ENCODE data around the gene SLC8A1. TPM values are rescaled to one million over a fixed set of nuclear protein-coding genes. Genes with fewer than 3 reads are reported as not detected.

Gene SLC8A1
- total RNA-seq, 1 donor from 2014 or later: 34.8 TPM

- H3K4me2 ChIP-seq (ENCODE audit: low read length): no peak overlapping the region
- no peaks in the 10 kb centered on the region for H3K9me3 ChIP-seq (ENCODE audit: insufficient read depth, low read depth, low read length)
- H3K36me3 Mint-ChIP-seq (ENCODE audit: low read depth, unreplicated experiment): no peaks in the 10 kb centered on the region
- H3K4me1 Mint-ChIP-seq (ENCODE audit: low read depth, unreplicated experiment): peaks cover 3% of the 10 kb centered on the region
- no peaks in the 10 kb centered on the region for H3K27me3 ChIP-seq (ENCODE audit: insufficient read depth, low read length)
- H3K4me3 Mint-ChIP-seq (ENCODE audit: unreplicated experiment): no peak overlapping the region
- H3K4me1 ChIP-seq (ENCODE audit: insufficient read depth, low read length): no peaks in the 10 kb centered on the region
- H3K9me3 Mint-ChIP-seq (ENCODE audit: unreplicated experiment): no peaks in the 10 kb centered on the region
- H3K27me3 Mint-ChIP-seq (ENCODE audit: low read depth, unreplicated experiment): no peaks in the 10 kb centered on the region
- no peak overlapping the region for H3K4me3 ChIP-seq (ENCODE audit: insufficient read depth, low read depth, low read length)
- no peaks in the 10 kb centered on the region for H3K36me3 ChIP-seq (ENCODE audit: insufficient read depth, low read length)
- no peak for FAIRE-seq
- no peaks in the 10 kb centered on the region for H4K20me1 ChIP-seq (ENCODE audit: insufficient read depth, low read length)
- no peak overlapping the region for H2AFZ ChIP-seq (ENCODE audit: low read depth, low read length)
- no peak overlapping the region for H3K27ac ChIP-seq (ENCODE audit: low read depth, low read length)
- TF ChIP-seq EZH2 (IDR thresholded peaks at IDR 0.05; ENCODE audit: insufficient read depth, low read length): no peak
- TF ChIP-seq, protein P1, sequence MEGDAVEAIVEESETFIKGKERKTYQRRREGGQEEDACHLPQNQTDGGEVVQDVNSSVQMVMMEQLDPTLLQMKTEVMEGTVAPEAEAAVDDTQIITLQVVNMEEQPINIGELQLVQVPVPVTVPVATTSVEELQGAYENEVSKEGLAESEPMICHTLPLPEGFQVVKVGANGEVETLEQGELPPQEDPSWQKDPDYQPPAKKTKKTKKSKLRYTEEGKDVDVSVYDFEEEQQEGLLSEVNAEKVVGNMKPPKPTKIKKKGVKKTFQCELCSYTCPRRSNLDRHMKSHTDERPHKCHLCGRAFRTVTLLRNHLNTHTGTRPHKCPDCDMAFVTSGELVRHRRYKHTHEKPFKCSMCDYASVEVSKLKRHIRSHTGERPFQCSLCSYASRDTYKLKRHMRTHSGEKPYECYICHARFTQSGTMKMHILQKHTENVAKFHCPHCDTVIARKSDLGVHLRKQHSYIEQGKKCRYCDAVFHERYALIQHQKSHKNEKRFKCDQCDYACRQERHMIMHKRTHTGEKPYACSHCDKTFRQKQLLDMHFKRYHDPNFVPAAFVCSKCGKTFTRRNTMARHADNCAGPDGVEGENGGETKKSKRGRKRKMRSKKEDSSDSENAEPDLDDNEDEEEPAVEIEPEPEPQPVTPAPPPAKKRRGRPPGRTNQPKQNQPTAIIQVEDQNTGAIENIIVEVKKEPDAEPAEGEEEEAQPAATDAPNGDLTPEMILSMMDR (IDR thresholded peaks at IDR 0.05; ENCODE audit: insufficient read depth, low read depth, low read length): no peak
- no peak overlapping the region for H3K9ac ChIP-seq (ENCODE audit: low read length)
- no peak overlapping the region for H3K27ac Mint-ChIP-seq (ENCODE audit: unreplicated experiment)
- no peak for DNase-seq (ENCODE audit: low read depth)
- no peaks in the 10 kb centered on the region for H3K79me2 ChIP-seq (ENCODE audit: insufficient read depth, low read length)
Observed at GRCh38 chr2:40480073-40480472, 28.2 kb upstream of the SLC8A1 start.

- Mint-ChIP-seq H3K4me1 (ENCODE audit: low read depth, unreplicated experiment) (peaks cover 3% of the 10 kb centered on the region), H3K36me3 (ENCODE audit: low read depth, unreplicated experiment) (no peaks in the 10 kb centered on the region), H3K9me3 (ENCODE audit: unreplicated experiment) (no peaks in the 10 kb centered on the region), H3K27ac (ENCODE audit: unreplicated experiment) (no peak overlapping the region), H3K4me3 (ENCODE audit: unreplicated experiment) (no peak overlapping the region), H3K27me3 (ENCODE audit: low read depth, unreplicated experiment) (no peaks in the 10 kb centered on the region)
- no peak overlapping the region for H3K4me3 ChIP-seq (ENCODE audit: insufficient read depth, low read depth, low read length)
- TF ChIP-seq, protein P1 (IDR thresholded peaks at IDR 0.05; ENCODE audit: insufficient read depth, low read depth, low read length): no peak
- no peak for TF ChIP-seq EZH2 (IDR thresholded peaks at IDR 0.05; ENCODE audit: insufficient read depth, low read length)
- no peaks in the 10 kb centered on the region for H3K79me2 ChIP-seq (ENCODE audit: insufficient read depth, low read length)
- no peaks in the 10 kb centered on the region for H3K27me3 ChIP-seq (ENCODE audit: insufficient read depth, low read length)
- no peaks in the 10 kb centered on the region for H3K36me3 ChIP-seq (ENCODE audit: insufficient read depth, low read length)
- no peaks in the 10 kb centered on the region for H3K9me3 ChIP-seq (ENCODE audit: insufficient read depth, low read depth, low read length)
- DNase-seq (ENCODE audit: low read depth) (no peak), FAIRE-seq (no peak)
- no peak overlapping the region for H3K27ac ChIP-seq (ENCODE audit: low read depth, low read length)
- no peak overlapping the region for H3K9ac ChIP-seq (ENCODE audit: low read length)
- no peak overlapping the region for H3K4me2 ChIP-seq (ENCODE audit: low read length)
- H2AFZ ChIP-seq (ENCODE audit: low read depth, low read length): no peak overlapping the region
- H4K20me1 ChIP-seq (ENCODE audit: insufficient read depth, low read length): no peaks in the 10 kb centered on the region
- no peaks in the 10 kb centered on the region for H3K4me1 ChIP-seq (ENCODE audit: insufficient read depth, low read length)
Observed at GRCh38 chr2:40477361-40477760, 25.5 kb upstream of the SLC8A1 start.

DNA sequence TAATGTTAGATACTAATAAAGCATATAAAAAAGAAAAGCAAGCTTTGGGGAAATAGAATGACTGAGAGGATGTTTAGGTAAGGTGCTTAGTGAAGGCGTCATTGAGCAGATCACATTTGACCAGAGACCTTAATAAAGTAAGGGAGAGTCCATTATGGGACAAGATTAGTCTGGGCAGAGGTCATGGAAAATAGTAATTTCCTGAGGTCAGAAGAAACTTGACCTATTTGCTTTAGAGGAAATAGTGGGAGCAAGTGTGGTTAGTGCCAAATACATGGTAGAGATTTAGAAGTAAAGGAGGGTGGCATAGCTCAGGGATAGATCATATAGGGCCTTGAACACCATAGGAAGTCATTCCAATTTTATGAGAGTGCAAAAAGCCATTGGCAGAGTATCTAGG is 24.5 kb upstream of the SLC8A1 start:
- Histone ChIP-seq H4K20me1 (ENCODE audit: insufficient read depth, low read length) (no peaks in the 10 kb centered on the region), H3K27me3 (ENCODE audit: insufficient read depth, low read length) (no peaks in the 10 kb centered on the region), H3K27ac (ENCODE audit: low read depth, low read length) (no peak overlapping the region), H3K9ac (ENCODE audit: low read length) (no peak overlapping the region), H3K4me3 (ENCODE audit: insufficient read depth, low read depth, low read length) (no peak overlapping the region), H3K4me1 (ENCODE audit: insufficient read depth, low read length) (no peaks in the 10 kb centered on the region), H3K4me2 (ENCODE audit: low read length) (no peak overlapping the region), H3K36me3 (ENCODE audit: insufficient read depth, low read length) (no peaks in the 10 kb centered on the region), H3K9me3 (ENCODE audit: insufficient read depth, low read depth, low read length) (no peaks in the 10 kb centered on the region), H3K79me2 (ENCODE audit: insufficient read depth, low read length) (no peaks in the 10 kb centered on the region), H2AFZ (ENCODE audit: low read depth, low read length) (no peak overlapping the region)
- FAIRE-seq (no peak), DNase-seq (ENCODE audit: low read depth) (no peak)
- Mint-ChIP-seq H3K4me1 (ENCODE audit: low read depth, unreplicated experiment) (peaks cover 3% of the 10 kb centered on the region), H3K4me3 (ENCODE audit: unreplicated experiment) (no peak overlapping the region), H3K27me3 (ENCODE audit: low read depth, unreplicated experiment) (no peaks in the 10 kb centered on the region), H3K36me3 (ENCODE audit: low read depth, unreplicated experiment) (no peaks in the 10 kb centered on the region), H3K27ac (ENCODE audit: unreplicated experiment) (no peak overlapping the region), H3K9me3 (ENCODE audit: unreplicated experiment) (no peaks in the 10 kb centered on the region)
- no peak for TF ChIP-seq EZH2 (IDR thresholded peaks at IDR 0.05; ENCODE audit: insufficient read depth, low read length)
- TF ChIP-seq, protein P1 (IDR thresholded peaks at IDR 0.05; ENCODE audit: insufficient read depth, low read depth, low read length): no peak

Data from astrocyte (in vitro differentiated cells and primary cell).